Erythroblast (primary cell): ENCODE results near the gene TPO.

ENCODE experiments used
- GATA1 ChIP-seq: IDR thresholded peaks from 2 replicates; pipeline ENCODE4 v1.6.1; 2011; ENCODE audit warnings: low read depth, mild to moderate bottlenecking, control low read depth, low read length, moderate library complexity
- POLR2A ChIP-seq: IDR thresholded peaks from 2 replicates; pipeline ENCODE4 v1.6.1; 2011; ENCODE audit warnings: mild to moderate bottlenecking, low read length

- TF ChIP-seq POLR2A (no peak), GATA1 (no peak)
These were observed 139.3 kb downstream of the TPO start for GRCh38 chr2:1552611-1553010.
